ENCODE data around the gene DEFB131B.

DNA sequence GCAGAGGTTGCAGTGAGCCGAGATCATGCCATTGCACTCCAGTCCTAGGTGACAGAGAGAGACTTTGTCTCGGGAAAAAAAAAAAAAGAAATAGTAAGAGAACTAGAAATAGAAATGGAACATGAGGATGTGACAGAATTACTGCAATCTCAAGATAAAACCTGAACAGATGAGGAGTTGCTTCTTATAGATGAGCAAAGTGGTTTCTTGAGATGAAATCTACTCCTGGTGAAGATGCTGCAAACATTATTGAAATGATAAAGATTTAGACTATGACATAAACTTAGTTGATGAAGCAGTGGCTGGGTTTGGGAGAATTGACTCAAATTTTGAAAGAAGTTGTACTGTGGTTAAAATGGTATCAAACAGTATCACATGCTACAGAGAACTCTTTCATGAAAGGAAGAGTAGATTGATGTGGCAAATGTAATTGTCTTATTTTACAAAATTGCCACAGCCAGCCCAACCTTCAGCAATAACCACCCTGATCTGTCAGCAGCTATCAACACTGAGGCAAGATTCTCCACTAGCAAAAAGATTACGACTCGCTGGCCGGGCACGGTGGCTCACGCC, 36.5 kb downstream of the DEFB131B start:
- TF ChIP-seq ADNP (tag; IDR thresholded peaks at IDR 0.05) (no peak), POLR2A (conservative IDR thresholded peaks at IDR 0.05) (no peak), DPF2 (IDR thresholded peaks at IDR 0.05) (no peak), NFIC (IDR thresholded peaks at IDR 0.05) (no peak), CEBPB (tag; IDR thresholded peaks at IDR 0.05) (no peak), CEBPG (CRISPR knock-in tag; IDR thresholded peaks at IDR 0.05) (no peak), CEBPG (tag; conservative IDR thresholded peaks at IDR 0.05 in 1 of 2, IDR thresholded peaks at IDR 0.05 in 1 of 2) (no peak), ZFX (CRISPR knock-in tag; IDR thresholded peaks at IDR 0.05) (no peak), GABPA (tag; conservative IDR thresholded peaks at IDR 0.05; ENCODE audit: low read depth) (no peak), ZEB2 (IDR thresholded peaks at IDR 0.05) (no peak)
- TF ChIP-seq, protein P1, sequence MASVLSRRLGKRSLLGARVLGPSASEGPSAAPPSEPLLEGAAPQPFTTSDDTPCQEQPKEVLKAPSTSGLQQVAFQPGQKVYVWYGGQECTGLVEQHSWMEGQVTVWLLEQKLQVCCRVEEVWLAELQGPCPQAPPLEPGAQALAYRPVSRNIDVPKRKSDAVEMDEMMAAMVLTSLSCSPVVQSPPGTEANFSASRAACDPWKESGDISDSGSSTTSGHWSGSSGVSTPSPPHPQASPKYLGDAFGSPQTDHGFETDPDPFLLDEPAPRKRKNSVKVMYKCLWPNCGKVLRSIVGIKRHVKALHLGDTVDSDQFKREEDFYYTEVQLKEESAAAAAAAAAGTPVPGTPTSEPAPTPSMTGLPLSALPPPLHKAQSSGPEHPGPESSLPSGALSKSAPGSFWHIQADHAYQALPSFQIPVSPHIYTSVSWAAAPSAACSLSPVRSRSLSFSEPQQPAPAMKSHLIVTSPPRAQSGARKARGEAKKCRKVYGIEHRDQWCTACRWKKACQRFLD (CRISPR knock-in tag; IDR thresholded peaks at IDR 0.05), result no peak

Data from K562 (cell line).